Effector CD8-positive, alpha-beta T cell (primary cell): ENCODE results near the gene SARS1.
A peak's percentile ranks its signal among the peaks of the same experiment; 100 is the strongest.

Source experiments
- DNase-seq: peaks from one replicate; lab custom pipeline; 2025; lab: John Stamatoyannopoulos, UW

SARS1 gene

GRCh38 chr1:109225711-109226445 is 12.2 kb downstream of the SARS1 start:
- no peak for DNase-seq

DNA sequence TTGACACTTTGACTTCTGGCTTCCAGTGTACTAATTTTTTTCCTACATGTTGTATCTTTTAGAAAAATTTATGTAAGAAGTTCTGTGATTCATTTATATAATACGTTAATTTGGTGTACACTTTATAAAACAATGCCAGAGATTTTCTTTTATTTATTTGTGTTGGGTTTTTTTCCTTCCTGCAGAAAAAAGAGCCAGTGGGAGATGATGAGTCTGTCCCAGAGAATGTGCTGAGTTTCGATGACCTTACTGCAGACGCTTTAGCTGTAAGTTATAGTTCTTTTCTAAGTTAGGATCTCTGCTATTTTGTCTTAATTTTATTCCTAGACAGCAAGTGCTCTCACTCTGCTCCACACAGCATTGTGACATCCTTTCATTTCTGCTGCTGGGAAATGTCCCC is 14.4 kb downstream of the SARS1 start:
- DNase-seq: no peak

DNA sequence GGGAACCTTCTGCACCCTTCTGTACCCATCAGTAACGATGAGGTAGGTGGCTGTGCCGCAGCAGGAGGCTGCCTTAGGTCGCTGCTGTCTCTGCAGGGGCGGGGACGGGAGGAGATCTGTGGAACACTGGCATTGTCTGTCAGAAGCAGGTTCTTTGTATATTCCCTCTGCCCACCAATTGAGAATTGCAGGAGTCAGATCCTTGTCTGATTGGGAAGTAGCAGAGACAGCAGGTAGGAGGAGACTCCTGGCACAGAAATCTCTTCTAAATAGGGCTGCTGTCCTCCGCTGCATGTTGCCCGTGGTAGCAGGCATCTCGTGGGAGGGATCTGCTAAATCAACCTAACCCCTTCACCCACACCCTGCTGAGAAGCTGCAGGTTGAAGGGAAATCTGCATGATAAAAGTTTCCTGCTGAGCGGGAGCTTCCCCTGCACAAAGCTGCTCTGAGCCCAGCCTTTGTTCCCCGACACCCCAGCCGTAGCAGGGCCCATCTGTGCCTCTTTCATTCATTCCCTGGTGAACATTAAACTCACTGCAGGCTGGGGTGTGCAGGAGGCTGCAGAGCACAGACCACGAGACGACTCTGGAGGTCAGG is 15.9 kb downstream of the SARS1 start:
- DNase-seq: no peak

DNA sequence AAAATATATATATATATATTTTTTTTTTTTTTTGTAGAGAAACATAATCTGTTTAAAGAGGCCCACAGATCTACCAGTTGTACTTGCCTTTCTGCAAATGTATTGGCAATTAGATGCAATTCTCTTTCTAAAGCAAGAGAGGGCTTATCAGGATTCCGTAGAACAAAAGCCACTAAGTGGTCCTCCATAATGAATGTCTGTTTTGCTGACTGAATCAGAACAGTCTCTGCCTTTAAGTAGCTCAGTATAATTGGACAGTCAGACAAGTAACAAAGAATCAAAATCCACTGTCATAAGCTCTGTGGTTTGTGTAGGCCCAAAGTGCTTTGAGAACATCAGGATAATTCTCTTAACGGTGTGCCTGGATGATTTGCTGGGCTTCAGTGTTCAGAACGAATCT is 17.3 kb downstream of the SARS1 start:
- DNase-seq: no peak

GRCh38 chr1:109235137-109235536 is 21.4 kb downstream of the SARS1 start:
- DNase-seq: no peak

DNA sequence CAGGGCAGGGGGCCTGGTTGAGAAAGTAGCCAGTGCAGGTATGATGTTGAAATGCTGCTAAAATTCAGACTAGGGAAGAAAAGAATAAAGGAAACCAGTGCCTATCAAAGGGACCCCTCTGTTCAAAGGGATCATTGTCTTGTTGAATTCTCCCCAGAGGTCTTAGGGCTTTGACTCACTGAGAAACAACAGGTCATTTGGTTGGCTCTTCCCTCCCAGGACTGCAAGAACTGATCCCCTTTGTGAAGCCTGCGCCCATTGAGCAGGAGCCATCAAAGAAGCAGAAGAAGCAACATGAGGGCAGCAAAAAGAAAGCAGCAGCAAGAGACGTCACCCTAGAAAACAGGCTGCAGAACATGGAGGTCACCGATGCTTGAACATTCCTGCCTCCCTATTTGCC is 23.8 kb downstream of the SARS1 start:
- DNase-seq: no peak

DNA sequence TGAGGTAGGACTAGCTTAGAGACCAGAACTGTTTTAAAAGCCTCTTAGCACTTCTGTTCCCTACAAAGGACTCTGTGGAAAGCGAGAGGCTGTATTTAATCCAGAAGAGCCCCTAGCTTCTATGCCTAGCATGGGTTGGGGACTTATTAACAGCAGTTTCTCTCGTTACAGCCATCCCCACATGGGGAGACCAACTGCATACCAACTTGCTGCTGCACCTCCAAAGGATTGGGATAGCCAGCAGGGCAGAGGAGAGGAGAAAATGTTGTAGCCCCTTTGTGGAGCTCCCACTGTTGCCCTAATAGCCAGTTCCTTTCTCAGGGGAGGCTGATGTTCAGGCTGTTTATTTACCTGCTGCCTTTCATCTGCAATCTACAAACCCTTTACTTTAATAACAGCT is 24.7 kb downstream of the SARS1 start:
- DNase-seq: no peak

GRCh38 chr1:109239047-109239408 is 25.3 kb downstream of the SARS1 start:
- DNase-seq: no peak

DNA sequence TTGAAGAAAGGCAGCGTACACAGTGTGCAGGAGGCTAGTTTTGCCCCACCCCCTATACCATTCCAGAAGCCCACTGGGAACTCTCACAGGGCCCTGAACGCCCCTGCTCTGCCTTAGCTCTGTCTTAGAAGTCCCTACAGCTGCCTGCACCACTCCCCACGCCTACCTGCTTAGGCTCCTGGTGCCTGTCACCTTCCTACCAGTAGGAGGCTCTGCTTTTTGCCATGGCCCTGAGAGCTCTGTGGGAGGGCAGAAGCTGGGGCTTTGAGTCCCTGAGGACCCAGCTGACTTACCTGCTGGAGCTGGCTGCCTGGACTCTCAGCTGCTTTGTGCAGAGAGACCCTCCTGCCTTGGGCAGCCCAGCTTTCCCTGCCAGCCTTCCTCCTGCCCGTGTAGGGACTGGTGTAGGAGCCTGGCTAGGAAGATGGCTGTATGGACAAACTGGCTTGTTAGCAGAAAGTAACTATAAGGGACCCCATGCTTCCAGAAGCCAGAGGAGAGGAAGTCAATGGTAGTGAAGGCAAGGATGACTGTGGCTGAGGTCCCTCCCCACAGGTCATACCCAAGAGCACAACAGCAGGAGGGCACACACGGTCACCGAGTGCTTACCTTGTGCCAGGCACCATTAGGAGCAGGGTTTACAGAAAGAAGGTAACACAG is 25.8 kb downstream of the SARS1 start:
- no peak for DNase-seq

- DNase-seq: no peak
Observed at GRCh38 chr1:109240158-109241152, 26.7 kb downstream of the SARS1 start.

- DNase-seq: no peak
Observed at GRCh38 chr1:109241344-109241743, 27.6 kb downstream of the SARS1 start.

DNA sequence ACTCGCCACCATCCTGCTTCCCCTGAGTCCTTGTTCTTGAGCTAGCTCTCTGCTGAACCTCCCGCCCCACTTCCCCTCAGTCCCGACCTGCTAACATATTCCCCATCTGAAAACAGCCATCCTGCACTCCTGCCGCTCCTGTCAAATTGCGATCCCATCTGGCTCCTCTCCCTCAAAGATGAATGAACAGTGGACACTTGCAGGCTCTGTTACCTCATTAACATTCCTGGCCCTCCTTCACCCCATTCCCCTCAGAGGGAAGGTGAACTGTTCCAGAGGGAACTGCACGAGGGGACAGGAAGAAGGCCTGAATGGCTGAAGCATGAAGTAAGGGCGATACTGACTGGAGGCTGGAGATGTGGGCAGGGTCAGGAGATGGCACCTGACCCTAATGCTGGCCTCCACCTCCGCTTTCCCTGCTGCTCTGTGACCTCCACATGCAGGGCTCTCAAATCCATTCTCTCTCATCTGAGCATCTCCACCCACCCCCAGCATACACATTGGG is 28.2 kb downstream of the SARS1 start:
- DNase-seq: no peak

- no peak for DNase-seq
Observed at GRCh38 chr1:109242387-109242786, 28.7 kb downstream of the SARS1 start.

GRCh38 chr1:109243221-109243620 is 29.5 kb downstream of the SARS1 start:
- DNase-seq: no peak

- DNase-seq: no peak
Observed at GRCh38 chr1:109243860-109244552, 30.3 kb downstream of the SARS1 start.

DNA sequence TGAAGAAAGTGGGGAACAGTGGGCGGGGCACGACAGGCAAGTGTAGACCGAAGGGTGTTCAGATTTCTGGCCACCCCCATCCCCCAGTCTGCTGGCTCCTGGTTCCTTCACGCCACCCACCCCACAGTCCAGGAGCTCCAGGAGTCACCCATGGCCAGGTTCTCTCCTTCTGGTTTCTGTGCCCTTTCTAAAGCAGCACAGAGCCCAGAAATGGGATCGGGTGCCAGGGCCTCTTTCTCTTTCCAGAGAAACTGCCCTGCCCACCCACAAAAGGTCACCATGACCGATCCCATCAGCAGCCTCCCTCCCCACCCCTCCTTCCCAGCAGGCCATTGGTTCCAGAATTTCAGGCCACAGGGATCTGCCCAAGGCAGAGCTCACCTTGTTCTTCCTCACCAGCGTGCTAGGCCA is 32.4 kb downstream of the SARS1 start:
- no peak for DNase-seq

DNA sequence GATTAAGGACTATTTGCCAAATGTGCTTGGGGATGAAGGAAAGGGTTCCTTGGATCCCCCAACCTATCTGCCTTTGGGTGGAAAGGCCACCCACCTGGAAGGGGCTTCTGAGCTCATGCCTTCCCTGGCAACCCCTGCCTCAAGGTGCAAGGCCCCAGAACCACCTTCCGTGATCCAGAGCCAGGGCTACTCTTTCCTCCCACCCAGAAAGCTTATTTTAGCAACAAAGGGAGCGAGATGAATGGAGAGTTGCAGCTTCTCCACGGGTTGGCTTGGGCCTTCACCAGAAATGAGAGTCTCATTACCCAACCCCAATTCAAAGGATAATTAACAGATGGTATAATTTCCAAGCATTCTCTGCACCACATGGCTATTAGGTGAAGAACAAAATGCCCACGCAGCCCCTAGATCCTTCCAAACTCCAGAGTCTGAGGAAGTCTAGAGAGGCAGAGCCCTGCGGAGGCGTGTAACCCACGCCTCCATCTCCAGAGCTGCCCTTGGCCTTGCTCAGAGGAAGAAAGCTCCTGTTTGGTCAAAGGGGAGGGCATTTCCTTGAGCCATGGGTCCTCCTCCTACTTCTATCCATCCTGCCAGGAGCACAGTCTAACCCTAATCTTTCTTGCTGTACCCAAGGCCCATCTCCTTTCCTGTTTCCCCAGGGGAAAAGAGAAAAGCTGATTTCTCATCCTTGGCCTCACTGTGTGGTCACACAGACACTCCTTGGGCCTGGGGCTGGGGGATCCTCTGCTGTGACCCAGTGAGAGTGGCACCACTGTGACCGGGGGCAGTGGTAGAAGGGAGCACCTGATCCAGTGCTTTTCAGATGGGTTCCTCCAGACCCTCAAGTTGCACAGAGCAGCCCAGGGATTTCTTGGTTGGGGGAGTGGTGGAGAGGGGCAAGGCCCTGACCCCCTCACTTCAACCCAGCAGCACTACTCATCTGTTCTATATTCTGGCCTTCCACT is 34.0 kb downstream of the SARS1 start:
- no peak for DNase-seq

- DNase-seq: no peak
Observed at GRCh38 chr1:109248444-109248796, 34.7 kb downstream of the SARS1 start.

DNA sequence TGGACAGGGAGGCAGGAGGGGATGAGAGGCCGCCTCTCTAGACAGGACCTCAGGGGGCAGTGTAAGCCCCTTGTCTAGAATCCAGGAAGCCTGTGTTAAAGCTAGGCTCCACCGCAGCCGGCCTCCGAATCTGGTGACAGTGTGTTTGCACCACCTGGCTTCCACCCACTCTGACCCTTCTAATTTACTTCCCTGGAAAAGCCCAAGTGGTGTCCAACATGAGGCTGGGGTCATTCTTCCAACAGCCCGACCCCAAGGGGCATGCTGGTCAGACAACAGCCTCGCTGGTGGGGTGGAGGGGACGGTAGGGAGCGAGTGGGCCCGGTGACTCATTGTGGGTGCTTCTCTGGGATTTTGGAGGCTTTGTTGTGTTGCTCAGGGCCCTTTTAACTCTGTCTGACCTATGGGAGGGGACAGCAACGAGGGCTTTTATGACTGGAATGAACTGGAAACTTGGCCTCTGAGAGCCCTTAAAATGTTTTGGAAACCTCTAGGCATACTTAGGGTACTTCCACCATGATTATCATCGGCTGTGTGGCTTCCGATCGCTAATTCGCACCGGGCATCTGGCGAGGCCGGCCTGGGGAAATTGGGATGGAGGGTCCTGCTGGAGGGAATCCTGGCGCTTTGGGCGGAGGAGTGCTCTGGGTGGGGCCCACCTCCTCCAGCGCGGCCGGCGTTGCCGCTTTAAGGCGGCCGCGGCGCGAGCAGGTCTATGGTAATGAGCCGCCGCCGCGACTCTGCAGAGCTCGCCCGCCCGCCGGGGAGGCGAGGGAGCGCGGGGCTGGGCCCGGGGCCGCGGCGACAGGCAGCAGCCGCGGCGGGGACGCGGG is 35.3 kb downstream of the SARS1 start, which contains the start of gene CELSR2:
TSS of gene CELSR2 (plus strand) at position 743 of the 833 bp plus-strand sequence. CDS start 541 bp downstream, outside the sequence.
- DNase-seq: peak; percentile 37
